GM12891 (cell line): Measurements from ENCODE around the gene E2F6.

Experiments
- PAX5 ChIP-seq: IDR thresholded peaks from 2 replicates; pipeline ENCODE4 v1.6.1; 2011; ENCODE audit warnings: low read length, moderate library complexity, mild to moderate bottlenecking; ENCODE audit not compliant: insufficient read depth, severe bottlenecking
- POLR2A ChIP-seq: IDR thresholded peaks from 2 replicates; pipeline ENCODE4 v1.6.1; 2011; ENCODE audit warnings: low read depth, low read length, control low read depth
- POLR2AphosphoS5 ChIP-seq: IDR thresholded peaks from 2 replicates; pipeline ENCODE4 v1.6.1; 2011; ENCODE audit warnings: low read depth, low read length, control low read depth
- POU2F2 ChIP-seq: IDR thresholded peaks from 2 replicates; pipeline ENCODE4 v1.6.1; 2011; ENCODE audit warnings: low read depth, mild to moderate bottlenecking, control low read depth, low read length, moderate library complexity
- SPI1 ChIP-seq: IDR thresholded peaks from 2 replicates; pipeline ENCODE4 v1.6.1; 2011; ENCODE audit warnings: low read depth, low read length, control low read depth
- TAF1 ChIP-seq: IDR thresholded peaks from 2 replicates; pipeline ENCODE4 v1.6.1; 2011; ENCODE audit warnings: low read depth, low read length, control low read depth

GRCh38 chr2:11515490-11515981 lies 49.6 kb upstream of the E2F6 start:
- TF ChIP-seq POLR2A (no peak), POLR2AphosphoS5 (no peak), TAF1 (no peak), PAX5 (no peak), SPI1 (no peak), POU2F2 (no peak)
